Central memory CD8-positive, alpha-beta T cell (primary cell): ENCODE measurements around the gene LSG1.

Experiments
- ATAC-seq: fragments of 150-1000 bp; cut with Tn5 transposase; replicated peaks from 2 replicates; pipeline ENCODE4 v1.10.0; 2022; ENCODE audit warnings: mild to moderate bottlenecking, moderate FRiP score, moderate number of reproducible peaks; ENCODE audit not compliant: poor library complexity, severe bottlenecking; ENCODE audit errors: extremely low read depth
- DNase-seq, 2 donors: peaks; one replicate each; pipeline ENCODE4 v3.0.0; 2021; ENCODE audit warnings: low spot score in 2 of 2
- H3K27ac Mint-ChIP-seq: one replicate; pipeline ENCODE4 v1.8.0; 2022; ENCODE audit warnings: low read depth, mild to moderate bottlenecking, moderate library complexity, mixed read lengths
- H3K27me3 Mint-ChIP-seq: one replicate; pipeline ENCODE4 v1.8.0; 2022; ENCODE audit warnings: mixed read lengths
- H3K36me3 Mint-ChIP-seq: one replicate; pipeline ENCODE4 v1.8.0; 2022; ENCODE audit warnings: mild to moderate bottlenecking, moderate library complexity, mixed read lengths; ENCODE audit not compliant: insufficient read depth
- H3K4me1 Mint-ChIP-seq: one replicate; pipeline ENCODE4 v1.8.0; 2022; ENCODE audit warnings: mixed read lengths
- H3K4me3 Mint-ChIP-seq: one replicate; pipeline ENCODE4 v1.8.0; 2022; ENCODE audit warnings: mild to moderate bottlenecking, moderate library complexity, mixed read lengths
- H3K9me3 Mint-ChIP-seq: one replicate; pipeline ENCODE4 v1.8.0; 2022; ENCODE audit warnings: mixed read lengths

Gene LSG1

GRCh38 chr3:194664857-194665256 lies 7.1 kb downstream of the LSG1 start:
- Mint-ChIP-seq H3K27ac (no peak overlapping the region), H3K4me3 (no peak overlapping the region), H3K9me3 (no peaks in the 10 kb centered on the region), H3K4me1 (peaks cover 18% of the 10 kb centered on the region), H3K36me3 (peaks cover 55% of the 10 kb centered on the region), H3K27me3 (no peaks in the 10 kb centered on the region)
- ATAC-seq = no peak
- no peak for DNase-seq

- no peaks in the 10 kb centered on the region for H3K9me3 Mint-ChIP-seq
- peaks cover 6% of the 10 kb centered on the region for H3K4me1 Mint-ChIP-seq
- no peak overlapping the region for H3K27ac Mint-ChIP-seq
- H3K27me3 Mint-ChIP-seq = no peaks in the 10 kb centered on the region
- H3K4me3 Mint-ChIP-seq = no peak overlapping the region
- DNase-seq (no peak), ATAC-seq (no peak)
- H3K36me3 Mint-ChIP-seq = peaks cover 53% of the 10 kb centered on the region
Observed at GRCh38 chr3:194661946-194662345, 10.0 kb downstream of the LSG1 start.

GRCh38 chr3:194661374-194661773 lies 10.6 kb downstream of the LSG1 start:
- H3K9me3 Mint-ChIP-seq = no peaks in the 10 kb centered on the region
- H3K4me3 Mint-ChIP-seq = no peak overlapping the region
- ATAC-seq (no peak), DNase-seq (no peak)
- H3K27me3 Mint-ChIP-seq = no peaks in the 10 kb centered on the region
- H3K36me3 Mint-ChIP-seq = peaks cover 52% of the 10 kb centered on the region
- H3K27ac Mint-ChIP-seq = no peak overlapping the region
- H3K4me1 Mint-ChIP-seq = peaks cover 6% of the 10 kb centered on the region

- no peaks in the 10 kb centered on the region for H3K9me3 Mint-ChIP-seq
- no peaks in the 10 kb centered on the region for H3K27me3 Mint-ChIP-seq
- H3K4me1 Mint-ChIP-seq = peaks cover 13% of the 10 kb centered on the region
- no peak overlapping the region for H3K27ac Mint-ChIP-seq
- DNase-seq (no peak), ATAC-seq (no peak)
- peaks cover 44% of the 10 kb centered on the region for H3K36me3 Mint-ChIP-seq
- no peak overlapping the region for H3K4me3 Mint-ChIP-seq
Observed at GRCh38 chr3:194659778-194660177, 12.2 kb downstream of the LSG1 start.

- H3K27ac Mint-ChIP-seq = no peak overlapping the region
Observed at GRCh38 chr3:194658477-194659242, 13.3 kb downstream of the LSG1 start.

GRCh38 chr3:194657439-194657838 lies 14.6 kb downstream of the LSG1 start:
- DNase-seq (no peak), ATAC-seq (no peak)
- Mint-ChIP-seq H3K27ac (no peak overlapping the region), H3K9me3 (no peaks in the 10 kb centered on the region), H3K4me1 (peaks cover 15% of the 10 kb centered on the region), H3K36me3 (peaks cover 49% of the 10 kb centered on the region), H3K4me3 (no peak overlapping the region), H3K27me3 (no peaks in the 10 kb centered on the region)

More at GRCh38 chr3:194658477-194659242, 13.3 kb downstream of the LSG1 start:
- DNase-seq (no peak), ATAC-seq (no peak)
- no peak overlapping the region for H3K4me3 Mint-ChIP-seq
- H3K9me3 Mint-ChIP-seq = no peaks in the 10 kb centered on the region
- peaks cover 21% of the 10 kb centered on the region for H3K4me1 Mint-ChIP-seq
- no peaks in the 10 kb centered on the region for H3K27me3 Mint-ChIP-seq
- H3K36me3 Mint-ChIP-seq = peaks cover 44% of the 10 kb centered on the region

GRCh38 chr3:194654443-194654842 lies 17.5 kb downstream of the LSG1 start:
- no peak for ATAC-seq
- no peak overlapping the region for H3K4me3 Mint-ChIP-seq
- no peak for DNase-seq

GRCh38 chr3:194647747-194648146 lies 24.2 kb downstream of the LSG1 start:
- no peaks in the 10 kb centered on the region for H3K9me3 Mint-ChIP-seq
- H3K4me3 Mint-ChIP-seq = no peak overlapping the region
- H3K4me1 Mint-ChIP-seq = no peaks in the 10 kb centered on the region
- ATAC-seq = no peak
- no peak overlapping the region for H3K27ac Mint-ChIP-seq
- DNase-seq = no peak
- peaks cover 69% of the 10 kb centered on the region for H3K36me3 Mint-ChIP-seq
- H3K27me3 Mint-ChIP-seq = no peaks in the 10 kb centered on the region

More at GRCh38 chr3:194654443-194654842, 17.5 kb downstream of the LSG1 start:
- H3K36me3 Mint-ChIP-seq = peaks cover 63% of the 10 kb centered on the region
- no peaks in the 10 kb centered on the region for H3K27me3 Mint-ChIP-seq
- H3K9me3 Mint-ChIP-seq = no peaks in the 10 kb centered on the region
- H3K4me1 Mint-ChIP-seq = peaks cover 15% of the 10 kb centered on the region
- peak overlapping the region; percentile 79 for H3K27ac Mint-ChIP-seq

GRCh38 chr3:194642769-194643168 lies 29.2 kb downstream of the LSG1 start:
- Mint-ChIP-seq H3K9me3 (no peaks in the 10 kb centered on the region), H3K27ac (no peak overlapping the region), H3K4me3 (no peak overlapping the region), H3K27me3 (no peaks in the 10 kb centered on the region), H3K36me3 (peaks cover 45% of the 10 kb centered on the region), H3K4me1 (no peaks in the 10 kb centered on the region)
- ATAC-seq = no peak
- DNase-seq = no peak

- Mint-ChIP-seq H3K27me3 (no peaks in the 10 kb centered on the region), H3K4me1 (no peaks in the 10 kb centered on the region), H3K9me3 (no peaks in the 10 kb centered on the region), H3K36me3 (peaks cover 40% of the 10 kb centered on the region), H3K4me3 (no peak overlapping the region), H3K27ac (no peak overlapping the region)
- ATAC-seq (no peak), DNase-seq (no peak)
Observed at GRCh38 chr3:194640829-194641228, 31.2 kb downstream of the LSG1 start.

- ATAC-seq (no peak), DNase-seq (no peak)
- Mint-ChIP-seq H3K27me3 (no peaks in the 10 kb centered on the region), H3K27ac (no peak overlapping the region), H3K36me3 (peaks cover 25% of the 10 kb centered on the region), H3K9me3 (no peaks in the 10 kb centered on the region), H3K4me3 (no peak overlapping the region), H3K4me1 (peaks cover 5% of the 10 kb centered on the region)
Observed at GRCh38 chr3:194638991-194639605, 32.9 kb downstream of the LSG1 start.

GRCh38 chr3:194637541-194638400 lies 34.2 kb downstream of the LSG1 start:
- ATAC-seq (no peak), DNase-seq (no peak)
- no peaks in the 10 kb centered on the region for H3K9me3 Mint-ChIP-seq
- peaks cover 18% of the 10 kb centered on the region for H3K36me3 Mint-ChIP-seq
- peaks cover 10% of the 10 kb centered on the region for H3K4me1 Mint-ChIP-seq
- H3K27ac Mint-ChIP-seq = no peak overlapping the region
- no peak overlapping the region for H3K4me3 Mint-ChIP-seq
- H3K27me3 Mint-ChIP-seq = no peaks in the 10 kb centered on the region
